ENCODE results near the gene OSBPL10. TPM values are rescaled to one million over a fixed set of nuclear protein-coding genes. Genes with fewer than 3 reads are reported as not detected.
"Not testable (repeated sequence)": the region's sequence is repeated elsewhere in the genome, so short reads cannot be mapped to it uniquely, and the experiment has no call there.

OSBPL10 gene
- total RNA-seq, 1 experiment from 2014 or later = 3.7 TPM

DNA sequence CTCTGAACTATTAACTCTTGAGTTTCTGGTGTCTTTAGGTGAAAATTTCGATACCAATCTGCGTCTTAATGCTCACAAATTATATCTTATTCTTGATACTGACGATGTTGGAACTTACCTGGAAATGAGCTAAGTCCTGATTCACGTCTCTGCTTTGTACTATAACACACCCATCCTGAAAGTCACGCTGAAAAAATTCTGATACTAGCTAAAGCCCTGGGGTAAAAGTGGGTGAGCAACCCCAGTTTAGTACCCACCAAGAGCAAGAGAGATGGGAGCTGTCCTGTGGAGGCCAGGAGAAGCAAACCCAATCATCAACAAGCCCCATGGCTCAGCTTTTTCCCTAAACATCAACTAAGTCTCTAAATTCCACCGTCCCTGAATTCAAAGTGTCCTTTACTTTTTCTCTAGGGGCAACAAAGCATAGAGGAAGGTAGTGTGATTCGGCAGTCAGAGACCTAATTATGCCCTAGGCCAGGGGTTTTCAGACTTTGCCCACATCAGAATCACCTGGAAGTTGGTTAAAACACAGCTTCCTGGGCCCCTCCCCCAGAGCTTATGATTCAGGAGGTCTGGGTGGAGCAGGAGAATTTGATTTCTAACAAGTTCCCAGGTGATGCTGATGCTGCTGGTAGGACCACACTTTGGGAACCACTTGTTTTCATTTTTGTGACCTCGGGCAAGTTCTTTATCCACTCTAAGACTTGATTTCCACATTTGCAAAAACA is 90.2 kb downstream of the OSBPL10 start:
- H3K4me3 ChIP-seq = no peak overlapping the region
- no peaks in the 10 kb centered on the region for H3K27me3 ChIP-seq
- DNase-seq = no peak
- H3K36me3 ChIP-seq = no peaks in the 10 kb centered on the region
- no peaks in the 10 kb centered on the region for H3K9me3 ChIP-seq

DNA sequence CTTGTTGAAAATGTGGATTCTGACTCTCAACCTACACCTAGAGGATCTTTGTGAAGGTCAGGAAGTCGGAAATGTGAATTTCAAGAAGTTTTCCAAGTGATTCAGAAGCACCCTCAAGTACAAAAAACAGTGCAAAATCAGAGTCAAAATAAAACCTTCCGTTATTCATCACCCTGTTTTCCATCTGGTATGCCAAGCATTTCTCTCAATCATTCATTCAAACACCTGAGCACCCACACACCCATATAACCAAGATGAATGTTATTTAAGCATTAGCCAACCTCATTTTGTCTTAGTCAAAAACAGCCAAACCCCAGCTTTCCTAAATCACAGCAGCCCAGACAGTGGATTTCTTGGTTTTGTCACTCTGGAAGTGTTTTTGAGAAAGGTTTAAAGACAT is 91.1 kb downstream of the OSBPL10 start:
- no peak for DNase-seq
- H3K36me3 ChIP-seq = no peaks in the 10 kb centered on the region
- H3K9me3 ChIP-seq = no peaks in the 10 kb centered on the region
- no peaks in the 10 kb centered on the region for H3K27me3 ChIP-seq
- H3K4me3 ChIP-seq = no peak overlapping the region

DNA sequence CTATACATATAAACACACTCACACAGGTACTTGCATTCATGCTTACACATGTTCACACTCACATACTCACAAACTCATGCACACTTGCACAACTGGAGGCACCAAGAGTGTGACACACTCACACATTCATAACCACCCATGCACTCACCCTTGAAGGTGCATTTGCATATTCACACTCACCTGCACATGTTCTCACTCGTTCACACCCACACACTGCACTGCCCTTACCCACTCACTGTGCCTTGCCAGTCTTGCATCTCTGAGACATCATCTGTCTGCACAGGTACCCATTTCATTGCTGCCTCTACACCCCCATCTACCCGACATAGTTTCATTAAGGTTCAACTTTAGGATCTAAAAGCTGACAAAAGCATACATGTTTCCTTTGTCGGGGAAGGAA is 95.8 kb downstream of the OSBPL10 start:
- Histone ChIP-seq H3K27me3 (no peaks in the 10 kb centered on the region), H3K9me3 (no peaks in the 10 kb centered on the region), H3K36me3 (no peaks in the 10 kb centered on the region), H3K4me3 (no peak overlapping the region)
- no peak for DNase-seq

DNA sequence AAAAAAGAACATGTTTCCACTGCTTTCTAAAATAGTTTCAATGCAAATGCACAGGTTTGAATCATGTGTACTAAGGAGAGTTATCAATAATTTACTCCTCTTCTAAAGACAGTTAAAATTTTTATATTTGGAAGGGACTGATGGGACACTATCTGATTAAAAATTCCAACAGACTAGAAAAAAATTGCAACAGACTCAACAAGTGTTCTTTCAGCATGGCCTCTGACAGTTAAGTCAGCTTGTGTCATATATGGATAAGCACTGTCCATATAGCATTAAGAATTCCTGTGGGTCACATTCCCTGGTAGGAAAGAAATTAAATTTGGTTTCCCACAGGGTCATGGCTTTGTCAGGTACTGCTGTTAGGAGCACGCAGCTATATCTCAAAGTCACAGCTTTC is 96.8 kb downstream of the OSBPL10 start:
- Histone ChIP-seq H3K4me3 (no peak overlapping the region), H3K9me3 (no peaks in the 10 kb centered on the region), H3K36me3 (no peaks in the 10 kb centered on the region), H3K27me3 (no peaks in the 10 kb centered on the region)
- no peak for DNase-seq

DNA sequence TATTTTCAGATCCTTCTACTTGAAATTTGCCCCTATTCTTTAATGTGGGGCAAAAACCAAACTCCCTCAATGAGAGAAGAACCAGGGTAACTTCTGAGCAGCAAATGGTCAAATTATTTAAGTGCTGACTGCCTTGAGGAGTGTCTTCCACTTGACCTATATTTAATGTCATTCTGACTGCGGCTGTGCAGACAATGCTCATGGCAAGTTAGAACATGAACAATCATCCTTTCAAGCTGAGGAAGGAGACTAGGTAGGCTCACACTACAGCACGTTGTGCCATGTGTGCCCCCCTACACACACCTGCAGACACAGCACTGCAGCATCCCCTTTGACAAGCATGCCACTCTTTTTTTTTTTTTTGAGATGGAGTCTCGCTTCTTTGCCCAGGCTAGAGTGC is 98.2 kb downstream of the OSBPL10 start:
- no peaks in the 10 kb centered on the region for H3K9me3 ChIP-seq
- DNase-seq = no peak
- H3K4me3 ChIP-seq = no peak overlapping the region
- no peaks in the 10 kb centered on the region for H3K27me3 ChIP-seq
- no peaks in the 10 kb centered on the region for H3K36me3 ChIP-seq

DNA sequence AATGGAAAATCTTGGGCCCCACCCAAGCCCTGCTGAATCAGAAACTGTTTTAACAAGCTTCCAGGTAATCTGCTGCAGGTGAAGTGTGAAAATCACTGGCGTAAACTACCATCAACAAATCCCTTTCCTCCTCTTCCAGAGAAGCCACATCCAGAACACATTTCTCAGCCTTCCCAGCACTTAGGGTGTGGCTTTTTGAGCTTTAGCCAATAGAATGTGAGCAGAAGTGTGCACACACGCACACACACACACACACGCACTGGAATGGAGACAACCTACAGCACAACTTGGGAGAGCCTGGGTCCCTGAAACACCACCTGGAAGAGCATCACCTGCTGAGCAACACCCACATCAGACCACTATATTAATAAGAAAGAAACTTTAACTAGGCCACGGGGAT is 98.6 kb downstream of the OSBPL10 start:
- Histone ChIP-seq H3K27me3 (no peaks in the 10 kb centered on the region), H3K9me3 (no peaks in the 10 kb centered on the region)
- DNase-seq = no peak

DNA sequence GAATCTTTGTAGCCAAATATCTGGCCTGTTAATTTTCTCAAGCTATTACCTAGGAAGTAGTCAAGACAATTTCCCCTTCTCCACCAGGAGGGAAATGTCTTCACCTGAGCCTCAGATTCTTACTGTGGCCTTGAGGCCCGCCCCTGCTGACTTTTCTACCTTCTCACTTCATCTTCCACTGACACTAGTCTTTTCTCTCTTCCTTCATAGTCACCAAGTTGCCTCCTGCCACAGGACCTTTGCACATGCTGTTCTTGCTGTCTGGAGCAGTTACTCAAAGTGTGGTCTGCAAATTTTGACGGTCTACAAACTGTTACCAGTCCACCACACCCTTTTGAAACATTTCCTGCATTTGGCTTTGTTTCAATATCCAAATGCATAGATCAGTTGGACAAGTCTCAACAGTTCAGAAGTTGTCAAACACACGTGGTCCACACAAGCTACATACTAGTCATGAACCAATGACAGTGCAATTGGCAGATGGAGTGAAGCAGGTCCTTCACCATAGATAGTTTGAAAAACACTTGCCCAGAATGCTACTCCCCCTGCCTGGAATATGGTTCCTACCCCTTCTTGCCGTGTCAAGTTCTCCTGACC is 100.5 kb downstream of the OSBPL10 start:
- Histone ChIP-seq H3K36me3 (no peaks in the 10 kb centered on the region), H3K9me3 (no peaks in the 10 kb centered on the region), H3K4me3 (no peak overlapping the region), H3K27me3 (no peaks in the 10 kb centered on the region)
- no peak for DNase-seq

More for the DNA sequence above, 98.6 kb downstream of the OSBPL10 start:
- Histone ChIP-seq H3K4me3 (no peak overlapping the region), H3K36me3 (no peaks in the 10 kb centered on the region)

DNA sequence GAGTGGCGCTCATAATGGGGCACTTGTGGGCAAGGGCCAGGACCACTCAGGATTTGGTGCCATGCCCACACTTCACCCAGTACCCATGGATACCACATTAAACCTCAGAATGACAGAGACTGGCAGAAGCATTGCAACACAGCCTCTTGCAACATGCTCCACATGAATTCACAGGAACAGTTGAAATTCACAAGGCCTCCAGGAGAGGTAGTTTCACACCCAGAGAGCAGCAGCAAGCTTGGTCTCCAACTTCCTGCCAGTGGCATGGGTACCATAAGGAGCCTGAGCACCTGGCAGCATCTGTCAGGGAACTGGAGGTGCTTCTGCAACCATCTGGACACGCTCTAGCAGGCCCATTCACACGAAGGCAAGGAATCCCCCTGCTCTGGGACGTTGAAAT is 101.0 kb downstream of the OSBPL10 start:
- H3K27me3 ChIP-seq = no peaks in the 10 kb centered on the region
- H3K36me3 ChIP-seq = no peaks in the 10 kb centered on the region
- DNase-seq = no peak
- H3K9me3 ChIP-seq = no peaks in the 10 kb centered on the region
- no peak overlapping the region for H3K4me3 ChIP-seq

DNA sequence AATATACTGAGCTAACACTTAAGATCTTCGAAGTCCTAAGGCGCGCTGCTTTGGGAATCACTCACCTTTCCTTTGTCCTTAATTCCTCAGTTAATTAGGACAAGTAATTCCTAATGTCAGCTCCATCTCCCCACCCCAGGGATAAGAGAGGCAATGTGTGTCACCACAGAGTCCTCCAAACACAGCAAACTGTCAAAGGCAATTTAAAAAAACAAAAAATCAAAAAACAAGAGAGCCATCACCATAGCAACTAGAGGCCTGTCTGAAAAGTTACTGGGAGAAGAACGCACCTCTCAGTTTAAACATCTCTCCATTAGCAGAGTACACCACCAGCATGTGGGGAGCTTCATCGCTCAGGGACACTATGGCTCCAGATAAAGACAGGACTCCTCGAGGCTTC is 101.7 kb downstream of the OSBPL10 start:
- H3K4me3 ChIP-seq = no peak overlapping the region
- no peak for DNase-seq
- no peaks in the 10 kb centered on the region for H3K36me3 ChIP-seq
- no peaks in the 10 kb centered on the region for H3K27me3 ChIP-seq
- no peaks in the 10 kb centered on the region for H3K9me3 ChIP-seq

DNA sequence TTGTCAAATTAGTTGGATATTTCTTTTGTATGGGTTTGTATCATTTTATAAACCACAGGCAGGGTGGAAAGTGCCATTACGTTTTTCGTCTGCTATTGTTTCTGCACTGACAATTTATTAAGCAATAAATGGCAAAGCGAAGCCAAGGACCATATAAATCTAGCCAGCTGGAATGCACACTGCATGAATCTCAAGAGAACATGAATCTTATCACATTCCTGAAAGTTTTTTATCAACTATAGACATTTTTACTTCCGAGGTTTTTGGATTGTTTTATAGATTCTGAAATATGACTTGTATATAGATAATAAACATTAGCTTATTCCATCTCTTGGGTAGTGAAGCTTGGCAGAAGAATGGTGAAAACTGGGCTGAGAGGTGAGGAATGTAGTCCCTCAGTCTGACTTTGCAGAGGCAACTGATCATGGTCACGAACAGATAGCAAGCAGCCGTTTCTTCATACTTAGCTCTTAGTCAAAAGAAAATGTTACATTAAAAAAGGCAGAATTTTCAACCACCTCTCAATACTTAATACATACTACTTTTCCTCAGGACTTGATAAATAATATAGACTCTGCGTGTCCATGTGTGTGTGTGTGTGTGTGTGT is 102.7 kb downstream of the OSBPL10 start:
- Histone ChIP-seq H3K9me3 (no peaks in the 10 kb centered on the region), H3K4me3 (no peak overlapping the region), H3K36me3 (no peaks in the 10 kb centered on the region), H3K27me3 (no peaks in the 10 kb centered on the region)
- no peak for DNase-seq

DNA sequence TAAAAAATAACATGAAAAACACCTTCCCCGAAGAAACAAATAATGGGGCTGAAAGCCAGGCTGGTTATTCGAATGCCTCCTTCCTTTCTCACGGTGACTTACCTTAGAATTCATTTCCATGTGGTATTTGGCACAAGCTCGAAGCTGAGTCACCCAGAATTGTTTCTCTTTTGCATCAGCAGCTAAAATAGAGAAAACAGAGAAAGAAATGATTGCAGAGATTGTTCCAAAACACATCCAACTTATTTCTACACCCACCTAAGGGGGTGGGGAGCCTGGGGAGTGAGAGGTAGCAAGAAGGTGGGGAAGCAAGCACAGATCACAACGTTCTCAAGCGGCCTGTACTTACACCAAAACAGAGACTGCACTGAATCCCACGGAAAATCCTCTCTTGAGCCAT is 104.7 kb downstream of the OSBPL10 start:
- no peaks in the 10 kb centered on the region for H3K9me3 ChIP-seq
- no peak overlapping the region for H3K4me3 ChIP-seq
- peak; percentile 36 for DNase-seq
- no peaks in the 10 kb centered on the region for H3K27me3 ChIP-seq
- no peaks in the 10 kb centered on the region for H3K36me3 ChIP-seq

DNA sequence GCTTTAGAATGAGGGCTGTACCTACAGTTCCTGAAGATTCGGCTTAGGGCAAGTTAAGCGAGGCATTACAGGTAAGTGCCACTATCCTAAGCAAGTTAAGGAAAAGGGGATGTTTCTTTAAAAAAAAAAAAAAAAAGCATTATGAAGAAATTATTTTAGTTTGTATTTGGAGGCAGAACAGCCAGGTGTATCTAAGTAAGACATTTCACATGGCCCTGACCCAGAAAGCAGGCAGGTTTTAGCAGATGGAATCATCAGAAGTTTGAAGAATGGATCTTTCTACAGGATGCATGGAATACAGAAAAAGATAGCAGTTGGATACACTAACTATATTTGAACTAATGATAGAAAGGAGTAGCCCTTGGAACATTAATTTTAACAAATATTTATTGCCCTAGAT is 105.6 kb downstream of the OSBPL10 start:
- no peak overlapping the region for H3K4me3 ChIP-seq
- H3K36me3 ChIP-seq = no peaks in the 10 kb centered on the region
- no peak for DNase-seq
- no peaks in the 10 kb centered on the region for H3K9me3 ChIP-seq
- H3K27me3 ChIP-seq = no peaks in the 10 kb centered on the region

DNA sequence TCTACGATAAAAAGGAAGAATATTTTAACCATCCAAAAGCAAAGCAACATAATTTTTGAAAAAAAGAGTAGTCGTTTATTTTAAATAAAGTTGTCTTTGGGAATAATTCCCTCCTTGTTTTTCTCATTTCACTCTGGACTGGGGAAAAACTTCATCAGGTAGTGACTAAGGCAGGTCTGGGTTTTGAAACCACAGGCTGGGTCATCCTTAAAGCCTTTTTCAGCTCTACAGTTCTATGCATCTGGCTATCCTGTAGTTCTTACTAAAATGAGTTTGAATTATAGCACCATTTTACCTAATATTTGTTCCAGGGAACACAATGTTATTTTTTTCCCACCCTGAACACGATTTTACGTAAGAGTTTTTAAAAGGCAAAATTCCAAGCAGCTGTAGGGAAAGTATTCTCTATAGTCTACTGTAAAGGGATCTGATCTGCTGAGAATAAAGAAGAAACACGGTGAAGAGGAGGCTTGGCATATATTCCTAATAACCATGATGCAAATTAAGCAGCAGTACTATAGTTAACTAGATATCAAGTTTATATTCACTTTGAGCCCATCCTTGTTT is 107.7 kb downstream of the OSBPL10 start:
- DNase-seq = no peak
- H3K9me3 ChIP-seq = no peaks in the 10 kb centered on the region
- H3K4me3 ChIP-seq = no peak overlapping the region
- no peaks in the 10 kb centered on the region for H3K27me3 ChIP-seq
- no peaks in the 10 kb centered on the region for H3K36me3 ChIP-seq

DNA sequence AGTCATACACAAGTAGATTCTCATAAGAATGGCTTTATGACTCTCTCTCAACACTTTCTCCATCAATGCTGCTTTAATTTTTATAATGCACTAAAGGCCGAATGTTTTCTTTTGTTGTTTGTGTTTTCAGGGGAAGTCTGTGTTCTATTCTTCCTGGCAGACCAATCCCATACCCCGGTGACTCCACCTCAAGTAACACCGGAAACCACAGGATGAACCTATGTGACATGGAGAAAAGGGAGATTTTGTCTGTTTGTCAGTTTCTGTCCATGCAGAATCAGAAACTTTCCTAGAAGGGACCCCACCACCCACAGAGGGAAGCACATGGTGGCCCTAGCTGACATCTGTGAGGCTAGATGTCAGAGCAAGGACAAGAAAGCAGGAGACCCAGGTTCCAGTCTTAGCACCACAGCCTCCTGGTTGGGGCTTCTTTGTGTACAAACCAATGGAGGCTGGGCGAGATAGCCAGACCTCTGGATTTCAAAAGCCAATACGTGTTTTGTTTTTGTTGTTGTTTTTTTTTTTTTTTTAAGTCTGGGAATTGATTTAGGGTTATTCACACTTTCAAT is 109.0 kb downstream of the OSBPL10 start:
- no peak for DNase-seq
- Histone ChIP-seq H3K4me3 (no peak overlapping the region), H3K36me3 (no peaks in the 10 kb centered on the region), H3K27me3 (no peaks in the 10 kb centered on the region), H3K9me3 (no peaks in the 10 kb centered on the region)

DNA sequence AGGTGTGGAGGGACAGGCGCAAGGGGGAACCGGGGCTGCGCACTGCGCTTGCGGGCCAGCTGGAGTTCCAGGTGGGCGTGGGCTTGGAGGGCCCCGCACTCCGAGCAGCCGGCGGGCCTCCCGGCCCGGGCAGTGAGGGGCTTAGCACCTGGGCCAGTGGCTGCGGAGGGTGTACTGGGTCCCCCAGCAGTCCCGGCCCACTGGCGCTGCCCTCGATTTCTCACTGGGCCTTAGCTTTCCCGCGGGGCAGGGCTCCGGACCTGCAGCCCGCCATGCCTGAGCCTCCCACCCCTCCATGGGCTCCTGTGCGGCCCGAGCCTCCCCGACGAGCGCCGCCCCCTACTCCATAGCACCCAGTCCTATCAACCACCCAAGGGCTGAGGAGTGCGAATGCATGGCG is 111.0 kb downstream of the OSBPL10 start:
- H3K9me3 ChIP-seq, H3K27me3 ChIP-seq, H3K36me3 ChIP-seq, H3K4me3 ChIP-seq, DNase-seq: not testable (repeated sequence)

DNA sequence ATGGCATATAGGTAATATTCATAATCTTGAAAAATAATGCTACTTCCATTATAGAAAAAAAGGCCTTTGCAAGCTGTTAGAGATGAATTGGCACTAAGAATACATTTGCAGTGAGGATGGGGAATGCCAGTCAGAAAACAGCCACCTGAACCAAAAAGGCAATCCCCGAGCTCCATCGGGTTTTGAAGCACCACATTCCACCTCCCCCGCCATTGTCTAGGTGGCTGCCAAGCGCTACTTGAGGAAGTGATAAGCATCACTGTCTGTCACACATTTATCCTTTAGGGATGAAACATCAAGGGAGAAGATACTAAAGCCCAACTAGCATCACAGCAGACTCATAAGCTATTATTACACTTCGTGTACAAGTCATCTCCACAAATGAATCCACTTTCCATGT is 112.8 kb downstream of the OSBPL10 start:
- no peaks in the 10 kb centered on the region for H3K9me3 ChIP-seq
- no peaks in the 10 kb centered on the region for H3K27me3 ChIP-seq
- no peak for DNase-seq
- H3K36me3 ChIP-seq = no peaks in the 10 kb centered on the region
- no peak overlapping the region for H3K4me3 ChIP-seq

DNA sequence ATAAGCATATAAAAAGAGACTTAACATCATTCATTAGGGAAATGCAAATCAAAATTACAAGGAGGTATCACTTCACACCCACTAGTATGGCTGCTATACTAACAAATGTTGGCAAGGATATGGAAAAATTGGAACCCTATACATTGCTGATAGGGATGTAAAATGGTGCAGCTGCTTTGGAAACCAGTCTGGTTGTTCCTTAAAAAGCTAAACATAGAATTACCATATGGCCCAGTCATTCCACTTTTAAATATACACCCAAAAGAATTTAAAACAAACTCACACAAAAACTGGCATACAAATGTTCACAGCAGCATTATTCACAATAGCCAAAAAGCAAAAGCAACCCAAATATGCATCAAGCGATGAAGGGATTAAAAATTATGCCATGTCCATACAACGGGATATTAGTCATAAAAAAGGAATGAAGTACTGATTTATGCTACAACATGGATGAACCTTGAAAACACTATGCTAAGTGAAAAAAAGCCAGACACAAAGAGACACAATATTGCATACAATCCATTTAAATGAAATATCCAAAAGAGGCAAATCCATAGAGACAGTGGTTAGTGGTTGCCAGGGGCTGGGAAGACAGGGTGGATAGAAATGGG is 118.3 kb downstream of the OSBPL10 start:
- Histone ChIP-seq H3K27me3 (no peaks in the 10 kb centered on the region), H3K4me3 (no peak overlapping the region), H3K36me3 (no peaks in the 10 kb centered on the region), H3K9me3 (no peaks in the 10 kb centered on the region)
- DNase-seq = no peak

Measured in MG63 (cell line).